HG02981 (cell line): Measurements from ENCODE around the gene SMIM12.
A peak's percentile ranks its signal among the peaks of the same experiment; 100 is the strongest.

ENCODE experiments used
- ATAC-seq: cut with Tn5 transposase; IDR thresholded peaks from one replicate; pipeline ENCODE4 v1.9.1; 2021; ENCODE audit warnings: mild to moderate bottlenecking, moderate library complexity; ENCODE audit not compliant: unreplicated experiment

The SMIM12 gene

GRCh38 chr1:34859446-34860200 lies at the start of gene SMIM12:
Gene SMIM12, minus strand, starts transcription at chr1:34859749. Its CDS starts 3,772 bp downstream, at chr1:34855977.
- peak; percentile 97 for ATAC-seq

- no peak for ATAC-seq
Measured at GRCh38 chr1:34908369-34908768, 48.8 kb upstream of the SMIM12 start.

- no peak for ATAC-seq
Measured at GRCh38 chr1:34907487-34908090, 48.0 kb upstream of the SMIM12 start.

- ATAC-seq: no peak
Measured at GRCh38 chr1:34906756-34907155, 47.2 kb upstream of the SMIM12 start.

- no peak for ATAC-seq
Measured at GRCh38 chr1:34906222-34906621, 46.7 kb upstream of the SMIM12 start.

GRCh38 chr1:34905098-34905459 lies 45.5 kb upstream of the SMIM12 start:
- ATAC-seq: no peak

- ATAC-seq: no peak
Measured at GRCh38 chr1:34904236-34905097, 44.9 kb upstream of the SMIM12 start.

GRCh38 chr1:34901919-34902318 lies 42.4 kb upstream of the SMIM12 start:
- ATAC-seq: no peak

GRCh38 chr1:34900775-34901502 lies 41.4 kb upstream of the SMIM12 start:
- ATAC-seq: no peak

GRCh38 chr1:34899906-34900305 lies 40.4 kb upstream of the SMIM12 start:
- ATAC-seq: no peak

GRCh38 chr1:34899471-34899870 lies 39.9 kb upstream of the SMIM12 start:
- no peak for ATAC-seq

GRCh38 chr1:34898330-34898761 lies 38.8 kb upstream of the SMIM12 start:
- ATAC-seq: no peak

- no peak for ATAC-seq
Measured at GRCh38 chr1:34896612-34897011, 37.1 kb upstream of the SMIM12 start.

- ATAC-seq: no peak
Measured at GRCh38 chr1:34889705-34890104, 30.2 kb upstream of the SMIM12 start.

GRCh38 chr1:34887593-34887992 lies 28.0 kb upstream of the SMIM12 start:
- ATAC-seq: no peak

- no peak for ATAC-seq
Measured at GRCh38 chr1:34885405-34886247, 26.1 kb upstream of the SMIM12 start.

- ATAC-seq: no peak
Measured at GRCh38 chr1:34884961-34885360, 25.4 kb upstream of the SMIM12 start.

GRCh38 chr1:34884536-34884935 lies 25.0 kb upstream of the SMIM12 start:
- ATAC-seq: no peak

GRCh38 chr1:34879230-34879629 lies 19.7 kb upstream of the SMIM12 start:
- ATAC-seq: no peak

- no peak for ATAC-seq
Measured at GRCh38 chr1:34876406-34876805, 16.9 kb upstream of the SMIM12 start.
